ENCODE results near the gene AVEN. TPM values are rescaled to one million over a fixed set of nuclear protein-coding genes. Genes with fewer than 3 reads are reported as not detected.

Gene AVEN
- total and polyA plus RNA-seq, 2 experiments from 2014 or later, result 7.7 to 10.3 TPM

GRCh38 chr15:34059946-34060345, 20.9 kb upstream of the AVEN start (continued):
- no peak for TF ChIP-seq JUNB (IDR thresholded peaks at IDR 0.05; ENCODE audit: unreplicated experiment)

- Histone ChIP-seq H3K27me3 (ENCODE audit: insufficient read depth) (no peaks in the 10 kb centered on the region), H3K4me2 (no peak overlapping the region), H2AFZ (no peak overlapping the region), H3K4me1 (ENCODE audit: insufficient read depth) (no peaks in the 10 kb centered on the region), H3K4me3 (no peak overlapping the region), H3F3A (replicated peaks; ENCODE audit: low read depth) (no peaks in the 10 kb centered on the region), H3K36me3 (ENCODE audit: insufficient read depth) (no peaks in the 10 kb centered on the region), H3K79me2 (replicated peaks; ENCODE audit: insufficient read depth) (no peaks in the 10 kb centered on the region), H3K9me2 (ENCODE audit: insufficient read depth) (no peaks in the 10 kb centered on the region), H3K27ac (ENCODE audit: low read depth) (no peak overlapping the region), H4K20me1 (replicated peaks; ENCODE audit: insufficient read depth) (no peaks in the 10 kb centered on the region)
- no peak for ATAC-seq
- Mint-ChIP-seq H3K36me3 (ENCODE audit: low read depth) (no peaks in the 10 kb centered on the region), H3K27ac (no peak overlapping the region), H3K4me1 (no peaks in the 10 kb centered on the region), H3K9me3 (no peaks in the 10 kb centered on the region), H3K27me3 (ENCODE audit: insufficient read depth, low read depth, poor library complexity) (no peaks in the 10 kb centered on the region), H3K4me3 (no peak overlapping the region)
- TF ChIP-seq REST (IDR thresholded peaks at IDR 0.05; ENCODE audit: unreplicated experiment), result no peak
- no peak for TF ChIP-seq STAT1 (IDR thresholded peaks at IDR 0.05; ENCODE audit: unreplicated experiment)
- TF ChIP-seq POLR2AphosphoS5 (IDR thresholded peaks at IDR 0.05; ENCODE audit: low read depth), result no peak
- no peak for TF ChIP-seq EZH2 (IDR thresholded peaks at IDR 0.05; ENCODE audit: low read depth, unreplicated experiment)
- TF ChIP-seq NANOG (IDR thresholded peaks at IDR 0.05; ENCODE audit: borderline replicate concordance), result no peak
- no peak for TF ChIP-seq EZH2phosphoT487 (IDR thresholded peaks at IDR 0.05; ENCODE audit: unreplicated experiment)
- no peak for TF ChIP-seq JUNB (IDR thresholded peaks at IDR 0.05; ENCODE audit: unreplicated experiment)
- no peak for TF ChIP-seq CREB1 (CRISPR knock-in tag; IDR thresholded peaks at IDR 0.05; ENCODE audit: low read depth)
- TF ChIP-seq ETS1 (IDR thresholded peaks at IDR 0.05), result no peak
- no peak for TF ChIP-seq ZNF331 (CRISPR knock-in tag; IDR thresholded peaks at IDR 0.05; ENCODE audit: low read depth)
- no peak for TF ChIP-seq CTCF (conservative IDR thresholded peaks at IDR 0.05; ENCODE audit: low read depth in 2 of 2)
- no peak for TF ChIP-seq ZNF114 (CRISPR knock-in tag; IDR thresholded peaks at IDR 0.05)
- TF ChIP-seq ZNF462 (CRISPR knock-in tag; IDR thresholded peaks at IDR 0.05), result no peak
- DNase-seq (ENCODE audit: low spot score), result no peak
Measured at GRCh38 chr15:34059476-34059875, 20.5 kb upstream of the AVEN start.

All from GM23338 (cell line).